ENCODE results near the gene UBE2J2.

UBE2J2 gene

DNA sequence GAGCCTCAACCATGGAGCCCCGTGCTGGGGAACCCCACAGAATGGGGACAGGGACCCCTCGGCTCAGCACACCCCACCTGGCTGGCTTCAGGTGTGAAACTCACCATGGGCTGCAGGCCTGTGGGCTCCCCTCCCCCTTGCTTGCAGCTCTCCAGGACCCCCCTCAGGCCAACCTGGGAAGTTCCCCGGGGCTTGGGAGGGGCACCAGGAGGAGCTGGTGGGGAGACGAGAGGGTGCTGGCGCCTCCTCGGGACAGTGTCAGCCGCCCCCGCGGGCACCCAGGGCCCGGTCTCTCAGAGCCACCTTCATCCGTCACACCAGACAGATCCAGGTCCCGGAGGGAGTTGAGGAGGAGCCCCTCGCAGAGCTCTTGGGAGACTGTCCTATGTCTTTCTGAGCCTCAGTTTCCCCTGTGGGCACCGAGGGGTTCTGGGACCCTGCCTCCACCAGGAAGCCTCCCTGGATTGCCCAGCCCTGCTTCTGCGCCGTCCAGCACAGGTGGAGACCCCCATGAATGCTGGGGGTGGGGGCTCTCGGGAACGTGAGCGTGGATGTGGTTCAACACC, 66.6 kb downstream of the UBE2J2 start:
- FAIRE-seq = no peak

DNA sequence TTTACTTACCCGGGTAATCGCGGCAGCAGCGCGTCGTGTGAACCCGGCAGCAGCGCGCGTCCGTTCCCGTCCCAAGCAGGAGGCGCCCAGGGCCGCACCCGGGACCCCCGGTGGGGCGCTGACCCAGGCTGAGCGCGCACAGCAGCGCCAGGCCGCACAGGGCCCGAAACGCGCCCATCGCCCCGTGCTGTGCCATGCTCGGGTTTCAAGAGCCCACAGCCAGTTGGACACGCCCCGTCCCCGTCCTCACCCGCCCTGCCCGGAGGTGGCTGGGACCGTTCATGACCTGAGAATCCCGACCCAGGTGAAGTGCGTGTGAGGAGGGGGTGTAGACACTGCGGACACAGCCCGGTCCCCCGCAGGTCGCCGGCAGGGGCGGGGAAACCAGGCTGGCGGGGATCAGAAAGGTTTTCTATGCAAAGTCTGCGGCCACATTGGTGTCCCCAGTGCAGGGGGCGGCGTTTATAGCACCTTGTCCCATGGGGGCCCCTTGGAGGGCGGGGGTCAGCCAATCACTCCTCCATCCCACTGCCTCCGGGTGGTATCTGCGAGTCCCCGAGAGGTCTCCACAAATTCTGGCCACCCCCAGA, 67.2 kb downstream of the UBE2J2 start, which contains the start of gene TNFRSF18:
Gene TNFRSF18 (minus strand): TSS at position 217 of the 590 bp plus-strand sequence. CDS start 21 bp downstream, at position 196.
- FAIRE-seq = no peak

DNA sequence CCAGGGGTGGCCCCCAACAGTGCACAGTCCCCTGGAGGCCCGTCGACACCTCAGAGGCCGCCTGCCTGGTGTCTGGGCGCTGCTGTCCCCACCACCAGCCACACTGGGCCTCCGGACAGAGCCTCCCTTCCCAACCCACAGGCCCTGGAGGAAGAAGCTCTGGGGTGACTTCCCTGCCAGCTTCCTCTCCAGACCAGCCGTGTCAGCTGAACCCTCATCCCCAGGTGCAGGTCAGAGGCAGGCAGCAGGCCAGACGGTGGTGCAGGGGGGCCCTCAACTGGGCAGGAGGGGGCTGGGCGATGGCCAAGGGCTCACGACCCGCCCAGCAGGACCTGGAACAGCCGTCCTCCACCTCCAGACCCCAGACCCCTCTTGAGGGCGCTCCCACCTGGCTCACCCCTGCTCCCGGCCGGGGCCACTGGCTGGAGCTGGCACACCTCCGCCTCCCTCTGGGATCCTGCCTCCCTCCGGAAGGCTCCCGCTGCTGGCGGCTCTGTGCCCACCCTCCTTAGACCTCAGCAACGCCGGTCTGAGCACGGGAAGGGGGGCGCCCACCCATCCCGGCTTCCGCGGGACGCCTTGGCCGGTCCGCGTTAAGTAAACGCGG, 67.8 kb downstream of the UBE2J2 start:
- FAIRE-seq = no peak

DNA sequence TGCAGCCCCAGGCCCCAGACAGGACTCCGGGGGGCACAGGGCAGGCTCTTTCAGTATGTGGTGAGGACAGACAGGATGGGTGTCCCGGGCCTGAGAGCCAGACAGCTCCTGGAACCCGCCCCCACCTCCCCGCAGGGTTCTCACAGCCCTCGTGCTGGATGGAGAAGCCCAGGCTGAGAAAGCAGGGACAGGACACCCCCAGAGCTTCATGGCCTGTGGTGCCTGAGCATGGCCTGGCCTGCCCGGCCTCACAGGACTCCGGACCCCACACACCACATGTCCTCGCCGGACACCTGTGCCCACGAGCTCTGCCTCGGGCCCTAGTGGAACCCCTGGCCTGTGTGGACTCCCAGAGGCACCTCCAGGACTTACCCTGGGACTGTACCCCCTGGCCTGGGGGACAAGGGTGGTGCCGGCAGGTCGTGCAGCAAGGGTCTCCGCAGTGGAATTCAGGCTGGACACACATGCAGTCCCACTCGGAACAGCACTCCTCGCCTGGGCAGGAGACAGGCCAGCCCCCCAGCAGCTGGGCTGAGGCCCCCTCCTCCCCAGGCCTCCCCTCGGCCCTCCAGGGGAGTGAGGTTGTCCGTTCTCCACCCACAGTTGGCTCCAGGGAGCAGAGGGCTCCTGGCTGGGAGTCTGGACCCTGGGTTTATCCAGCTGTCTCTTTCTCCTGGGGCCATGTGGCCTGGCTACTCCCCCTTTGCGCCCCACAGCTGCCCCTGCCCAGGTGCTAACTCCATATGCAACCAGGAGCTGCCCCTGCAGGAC, 68.5 kb downstream of the UBE2J2 start:
- no peak for FAIRE-seq

DNA sequence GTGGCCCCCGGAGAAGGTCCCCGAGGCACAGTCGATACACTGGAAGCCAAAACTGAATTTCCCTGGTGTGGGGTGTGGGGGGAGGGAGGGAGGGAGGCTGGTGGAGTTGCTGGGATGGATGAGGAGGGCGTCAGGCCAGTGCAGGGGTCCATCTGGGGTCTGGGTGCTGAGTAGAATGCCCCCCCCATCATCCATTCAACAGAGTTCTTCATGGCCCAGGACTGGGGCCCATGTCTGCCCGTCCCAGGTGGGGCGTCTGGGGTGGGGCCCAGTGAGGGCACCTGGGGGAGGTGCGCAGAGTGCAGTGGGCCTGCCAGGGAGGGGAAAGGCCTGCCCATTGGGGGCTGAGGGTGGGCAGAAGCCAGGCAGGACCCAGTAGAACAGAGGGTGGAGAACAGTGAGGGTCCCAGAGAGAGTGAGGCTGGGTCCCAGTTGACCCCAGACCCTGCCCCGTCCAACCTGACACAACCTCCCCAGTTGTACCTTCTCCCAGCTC, 69.2 kb downstream of the UBE2J2 start:
- no peak for FAIRE-seq

All from A204.1 (cell line).